Measurements from ENCODE around the gene ARHGDIB.

The ARHGDIB gene

DNA sequence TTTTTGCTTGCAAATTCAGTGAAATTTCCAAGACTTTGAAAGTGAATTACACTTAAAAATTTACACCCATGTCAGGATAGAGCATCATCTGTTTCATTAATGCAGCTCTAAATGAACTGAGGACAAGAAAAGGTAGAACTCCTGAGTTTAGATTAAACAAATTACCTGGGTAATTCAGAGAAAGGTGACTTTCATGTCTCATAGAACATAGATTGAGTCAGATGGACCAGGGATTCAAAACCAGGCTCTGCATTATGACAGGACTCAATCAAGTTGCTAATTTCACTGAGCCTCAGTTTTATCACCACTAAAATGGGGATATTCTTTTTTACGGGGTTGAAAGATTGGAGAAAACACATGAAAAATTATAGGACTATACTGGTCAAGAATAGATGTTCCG lies 4.5 kb downstream of the ARHGDIB start:
- DNase-seq: no peak

DNA sequence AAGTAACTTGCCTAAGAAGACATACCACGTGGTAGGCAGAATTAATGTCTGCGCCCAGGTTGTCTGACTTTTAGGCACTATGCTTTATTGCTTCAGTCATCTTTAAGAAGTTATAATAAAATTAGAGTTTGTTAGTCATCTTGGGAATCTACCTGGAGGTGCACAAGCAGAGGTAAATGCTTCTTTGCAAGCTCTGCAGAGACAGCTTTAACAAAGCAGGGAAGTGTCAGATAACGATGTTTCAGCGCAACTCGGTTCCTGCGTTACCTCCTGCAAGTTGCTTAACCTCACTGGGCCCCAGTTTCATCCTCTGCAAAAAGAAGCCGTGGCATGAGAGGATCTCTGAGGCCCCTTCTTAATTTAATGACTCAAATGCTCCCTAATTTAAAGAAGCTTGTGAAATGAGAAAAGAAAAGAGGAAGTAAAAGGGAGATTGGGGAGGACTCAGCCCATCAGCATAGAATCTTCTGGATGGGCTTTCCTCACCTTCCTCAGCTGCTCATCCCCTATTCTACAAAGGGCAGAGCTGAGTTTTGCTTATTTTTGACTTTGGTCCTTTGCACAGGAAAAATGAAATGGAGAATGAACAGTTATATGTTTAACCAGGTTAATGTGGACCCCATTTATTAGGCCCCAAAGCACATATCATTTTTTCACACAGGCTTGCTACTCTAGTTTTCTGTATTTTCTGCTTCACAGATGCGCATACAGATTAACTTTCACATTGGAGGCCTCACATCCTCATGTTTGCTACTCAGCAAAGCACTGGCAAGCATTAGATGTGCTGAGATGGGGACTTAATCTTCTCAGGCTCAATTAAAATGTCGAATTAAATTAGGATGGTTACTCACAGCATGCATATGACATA lies 5.1 kb downstream of the ARHGDIB start:
- DNase-seq: no peak

DNA sequence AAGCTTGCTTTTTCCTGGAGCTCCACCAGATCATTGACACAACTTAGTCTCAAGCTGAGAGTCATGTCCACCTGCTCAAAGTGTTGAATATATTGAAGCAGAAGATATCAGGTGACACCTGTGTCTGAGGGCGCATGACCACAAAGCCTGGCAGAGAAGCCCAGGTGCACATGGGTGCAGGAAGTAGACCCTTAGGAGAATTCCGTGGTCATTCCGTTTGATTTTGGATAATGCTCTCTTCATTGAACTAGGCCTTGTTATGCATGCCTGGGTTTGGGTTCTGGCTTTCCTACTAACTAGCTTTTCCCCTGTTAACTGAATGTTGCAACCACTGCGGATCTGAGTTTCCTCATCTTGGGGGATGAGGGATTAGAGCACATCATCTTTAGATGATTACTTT lies 7.1 kb downstream of the ARHGDIB start:
- no peak for DNase-seq

DNA sequence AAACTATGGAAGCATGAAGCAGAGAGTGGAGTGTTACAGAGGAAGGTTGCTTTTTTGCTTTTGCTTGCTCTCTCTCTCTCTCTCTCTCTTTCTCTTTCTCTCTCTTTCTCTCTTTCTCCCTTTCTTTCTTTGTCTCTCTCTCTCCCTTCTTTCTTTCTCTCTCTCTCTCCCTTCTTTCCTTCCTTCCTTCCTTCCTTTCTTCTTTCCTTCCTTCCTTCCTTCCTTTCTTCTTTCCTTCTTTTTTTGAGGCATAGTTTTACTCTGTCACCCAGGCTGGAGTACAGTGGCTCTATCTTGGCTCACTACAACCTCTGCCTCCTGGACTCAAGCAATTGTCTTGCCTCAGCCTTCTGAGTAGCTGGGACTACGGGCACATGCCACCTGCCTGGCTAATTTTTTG lies 7.6 kb downstream of the ARHGDIB start:
- DNase-seq: no peak

DNA sequence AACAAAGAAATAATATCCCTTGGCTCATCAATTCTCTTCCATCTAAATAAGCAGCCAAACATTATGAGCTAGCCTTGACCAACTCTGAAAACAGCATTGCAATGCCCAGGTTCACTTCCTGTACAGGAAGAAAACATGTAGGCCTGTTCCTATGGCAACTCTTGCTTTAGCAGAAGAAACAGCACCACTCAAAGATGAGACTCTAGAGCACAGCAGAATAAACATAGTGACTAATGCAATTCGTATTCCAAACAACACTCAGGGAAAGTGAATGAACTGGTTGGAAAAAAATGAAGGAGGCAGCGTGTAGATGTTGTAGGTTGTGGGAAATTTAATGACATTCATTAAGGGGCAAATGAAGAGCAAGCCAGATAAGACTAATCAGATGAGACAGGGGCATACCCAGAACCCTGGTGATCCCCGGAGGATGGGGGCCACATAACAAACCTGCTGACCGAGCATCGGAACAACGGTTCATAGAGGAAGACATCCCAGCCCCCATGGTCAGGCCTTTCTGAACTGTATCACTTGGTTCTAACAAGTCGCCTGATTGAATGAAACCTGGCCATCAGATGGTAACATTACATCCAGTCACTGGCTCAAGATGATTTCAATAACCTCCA lies 9.0 kb downstream of the ARHGDIB start:
- peak in 3 of 58 donors; percentile 14 to 58 (median 51) for DNase-seq

DNA sequence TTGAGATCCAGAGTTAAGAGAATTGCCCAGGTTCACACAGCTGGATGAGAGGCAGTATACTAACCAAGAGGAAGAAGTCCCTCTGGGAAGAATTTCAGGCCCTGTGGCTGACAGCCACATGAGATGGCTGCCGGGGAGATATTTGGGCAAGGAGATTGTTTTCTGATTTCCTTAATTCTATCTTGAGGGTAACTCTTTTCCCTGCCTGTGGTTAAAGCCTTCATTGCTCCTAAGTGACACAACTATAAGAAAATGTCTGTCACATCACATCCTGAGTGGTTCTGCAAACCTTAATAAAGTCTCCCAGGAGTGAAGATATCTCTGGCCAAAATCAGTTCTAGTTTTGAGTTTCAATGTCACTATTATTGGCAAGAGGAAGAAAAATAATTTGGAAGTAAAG lies 9.6 kb downstream of the ARHGDIB start:
- no peak for DNase-seq

DNA sequence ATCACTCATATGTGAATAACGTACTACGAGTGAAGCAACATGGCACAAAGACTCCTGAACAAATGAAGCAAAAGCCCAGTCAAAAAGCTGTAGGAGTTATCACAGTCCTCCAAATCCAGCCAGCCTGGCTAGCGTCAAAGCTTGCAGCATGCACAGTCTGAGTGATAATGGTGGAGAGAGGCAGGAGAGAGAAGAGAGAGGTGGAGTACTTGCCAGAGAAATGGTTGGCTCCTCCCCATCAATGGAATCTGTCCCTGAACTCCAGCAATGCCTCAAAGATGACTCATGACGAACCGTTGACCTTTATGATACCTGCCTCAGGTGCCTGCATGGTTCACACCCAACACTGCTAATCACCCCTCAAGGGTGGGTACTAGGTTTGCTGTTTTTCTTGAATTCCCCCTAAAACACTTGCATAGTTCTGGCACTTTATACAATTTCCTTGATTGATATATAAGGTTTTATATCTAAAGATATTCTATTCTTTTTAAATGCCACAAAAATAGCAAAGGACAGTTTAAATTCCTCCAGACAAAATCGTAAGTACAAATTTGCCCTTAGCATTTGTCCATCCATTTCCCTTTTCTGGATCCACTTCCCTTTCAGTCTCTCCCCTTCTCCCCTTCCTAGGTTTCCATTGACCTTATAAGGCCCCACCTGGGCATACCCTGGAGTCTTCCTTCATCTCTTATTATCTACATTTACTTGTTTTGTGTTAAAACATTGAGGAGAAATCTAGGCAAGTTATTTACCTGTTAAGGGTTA lies 10.2 kb downstream of the ARHGDIB start:
- no peak for DNase-seq

DNA sequence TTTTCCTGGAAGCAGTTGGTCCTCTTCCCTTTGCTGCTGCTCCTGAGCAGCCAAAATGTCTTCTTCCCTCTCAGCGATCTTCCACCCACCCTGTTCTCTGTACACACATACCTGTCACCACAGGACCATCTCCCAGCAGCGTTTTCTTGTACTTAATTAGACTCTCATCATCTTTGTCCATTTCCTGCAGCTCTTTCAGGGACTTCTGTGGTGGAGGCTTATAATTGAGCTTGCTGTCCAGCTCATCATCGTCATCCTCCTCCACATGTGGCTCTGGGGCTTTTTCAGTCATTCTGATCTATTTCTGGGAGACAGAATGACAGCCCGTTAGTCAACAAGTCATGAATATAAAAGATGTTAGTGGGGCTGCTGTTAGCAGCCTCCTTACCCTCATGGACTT lies 11.0 kb downstream of the ARHGDIB start:
- no peak for DNase-seq

DNA sequence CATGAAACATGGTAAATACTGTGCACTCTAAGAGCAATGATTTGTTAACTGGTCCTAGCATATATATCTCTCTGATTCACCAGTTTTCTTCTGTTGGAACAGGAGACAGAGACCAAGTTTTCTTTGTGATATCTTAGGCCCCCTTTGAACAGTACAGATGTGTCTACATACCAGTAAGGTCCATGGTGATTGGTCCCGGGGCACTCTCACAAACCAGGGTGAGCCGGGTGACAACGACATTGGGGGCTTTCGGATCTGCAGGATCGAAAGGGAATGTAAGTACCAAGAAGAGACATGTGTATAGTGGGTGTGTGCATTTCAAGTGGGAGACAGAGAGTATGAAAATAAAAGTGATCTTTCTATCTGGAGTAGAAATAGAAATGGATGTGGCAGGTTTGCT lies 11.8 kb downstream of the ARHGDIB start:
- no peak for DNase-seq

DNA sequence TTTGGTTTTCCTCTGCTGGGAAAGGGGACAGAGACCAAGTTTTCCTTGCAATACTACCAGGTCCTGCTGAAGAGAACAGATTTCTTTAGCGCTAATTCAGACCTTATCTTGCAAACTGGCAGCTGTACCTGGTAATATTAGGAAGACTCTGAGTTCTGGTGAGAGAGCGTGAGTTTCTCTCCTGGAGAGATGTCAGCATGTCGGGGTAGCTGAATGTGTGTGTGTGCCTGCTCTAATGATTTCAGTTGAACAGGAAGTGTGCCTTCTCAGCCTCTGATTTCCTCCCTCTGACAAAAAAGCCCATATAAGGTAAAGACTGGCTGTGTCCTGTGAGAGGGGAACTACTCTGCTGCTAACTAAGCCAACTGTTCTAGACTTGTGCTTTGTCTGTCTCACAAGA lies 12.7 kb downstream of the ARHGDIB start:
- peak in 1 of 58 donors; percentile 33 for DNase-seq

DNA sequence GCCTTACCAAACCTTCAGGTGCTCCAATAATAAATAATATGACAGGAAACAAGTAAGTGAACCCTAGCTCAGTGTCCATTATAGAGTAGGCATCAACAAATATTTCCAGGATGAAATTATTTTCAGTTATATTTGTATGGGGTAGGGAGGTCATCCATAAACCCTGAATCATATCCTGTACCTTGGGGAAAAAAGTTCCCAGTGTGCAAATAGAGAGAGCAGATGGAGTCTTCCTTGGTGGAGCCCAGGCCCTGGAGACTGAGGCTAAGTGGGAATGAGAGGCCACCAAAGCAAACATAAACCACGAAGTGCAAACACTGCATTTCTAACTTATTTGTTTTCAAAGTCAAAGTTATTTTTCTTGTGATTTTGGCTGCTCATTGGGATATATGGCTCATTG lies 14.5 kb downstream of the ARHGDIB start:
- no peak for DNase-seq

DNA sequence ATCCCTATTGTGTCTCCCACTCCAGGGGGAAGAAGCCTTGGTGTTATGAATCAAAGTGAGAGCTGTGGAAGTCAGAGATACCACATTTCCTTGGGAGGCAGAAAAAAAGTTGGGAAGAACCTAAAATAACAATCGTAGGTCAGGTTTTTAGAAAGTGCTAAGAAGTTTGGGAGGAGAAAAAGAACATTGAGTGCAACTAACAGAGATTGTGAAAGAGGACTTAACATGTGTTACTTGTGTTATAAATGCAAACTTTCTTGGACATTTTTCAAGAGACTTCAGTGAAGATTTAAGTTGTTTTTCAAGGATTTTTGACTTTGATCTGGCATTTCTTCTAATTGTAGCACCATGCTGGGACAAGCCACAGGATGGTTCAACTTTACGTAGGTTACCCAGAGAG lies 15.2 kb downstream of the ARHGDIB start:
- DNase-seq: no peak

DNA sequence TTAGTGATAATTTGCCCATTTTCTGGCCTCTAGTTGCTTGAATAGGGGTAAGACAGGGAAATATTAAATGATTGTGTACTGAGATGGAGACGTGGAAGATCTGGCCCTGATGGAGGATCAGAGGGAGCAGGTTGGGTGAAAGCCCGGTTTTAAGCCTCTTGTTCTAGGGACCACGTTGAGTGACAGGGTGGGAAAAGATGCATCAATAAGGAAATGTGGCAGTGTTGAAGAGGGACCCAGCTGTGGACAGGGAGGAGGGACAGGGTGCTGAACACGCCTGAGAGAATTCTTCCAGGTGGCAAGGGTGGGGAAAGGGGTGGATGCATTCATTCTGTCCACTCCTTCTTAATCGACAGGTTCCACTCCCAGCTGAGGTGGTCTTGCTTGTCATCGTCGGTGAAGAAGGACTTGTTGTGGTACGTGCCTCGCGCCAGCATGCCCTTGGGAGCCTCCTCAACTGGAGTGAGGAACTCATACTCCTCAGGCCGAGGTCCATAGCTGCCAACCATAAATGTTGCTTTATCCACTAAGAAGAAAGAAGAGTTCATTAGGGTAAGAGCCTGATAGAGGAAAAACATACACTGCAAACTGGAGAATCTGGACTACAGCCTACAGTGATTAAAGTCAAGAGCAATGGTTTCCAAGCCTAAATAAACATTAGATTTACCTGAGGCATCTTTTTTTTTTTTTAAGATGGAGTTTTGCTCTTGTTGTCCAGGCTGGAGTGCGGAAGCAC lies 19.0 kb downstream of the ARHGDIB start:
- no peak for DNase-seq

DNA sequence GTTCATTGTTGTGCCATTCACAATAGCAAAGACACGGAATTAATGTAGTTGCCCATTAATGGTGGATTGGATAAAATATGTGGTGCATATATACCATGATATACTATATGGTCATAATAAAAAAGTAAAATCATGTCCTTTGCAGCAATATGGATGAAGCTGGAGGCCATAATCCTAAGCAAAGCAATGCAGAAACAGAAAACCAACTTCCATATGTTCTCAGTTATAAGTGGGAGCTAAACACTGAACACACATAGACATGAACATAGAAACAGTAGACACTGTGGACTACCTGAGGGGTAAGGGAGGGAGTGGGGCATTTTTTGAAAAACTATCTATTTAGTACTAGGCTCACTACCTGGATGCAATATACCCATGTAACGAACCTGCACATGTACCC lies 20.0 kb downstream of the ARHGDIB start:
- DNase-seq: no peak

DNA sequence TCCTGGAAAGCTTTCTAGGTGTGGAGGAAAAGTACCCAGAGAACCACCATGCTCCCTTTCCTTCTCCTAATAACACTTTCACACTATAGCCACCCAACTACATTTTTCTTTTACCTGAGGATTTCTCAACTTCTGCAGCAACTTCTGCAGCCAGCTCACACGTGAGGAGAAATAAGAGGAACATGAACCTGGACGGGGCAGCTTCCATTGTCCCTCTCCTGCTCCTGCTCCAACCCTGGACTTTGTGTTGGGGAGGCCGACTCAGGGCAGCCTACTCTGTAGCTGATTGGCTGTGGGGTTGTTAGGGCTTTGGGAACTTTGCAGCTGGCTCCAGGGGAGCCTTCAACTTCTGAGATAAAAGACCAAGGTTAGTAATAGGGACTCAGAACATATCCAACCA lies 23.1 kb downstream of the ARHGDIB start, which contains the start of gene ERP27:
Gene ERP27 (minus strand): TSS at position 237 of the 400 bp plus-strand sequence. CDS start 29 bp downstream, at position 208.
- no peak for DNase-seq

DNA sequence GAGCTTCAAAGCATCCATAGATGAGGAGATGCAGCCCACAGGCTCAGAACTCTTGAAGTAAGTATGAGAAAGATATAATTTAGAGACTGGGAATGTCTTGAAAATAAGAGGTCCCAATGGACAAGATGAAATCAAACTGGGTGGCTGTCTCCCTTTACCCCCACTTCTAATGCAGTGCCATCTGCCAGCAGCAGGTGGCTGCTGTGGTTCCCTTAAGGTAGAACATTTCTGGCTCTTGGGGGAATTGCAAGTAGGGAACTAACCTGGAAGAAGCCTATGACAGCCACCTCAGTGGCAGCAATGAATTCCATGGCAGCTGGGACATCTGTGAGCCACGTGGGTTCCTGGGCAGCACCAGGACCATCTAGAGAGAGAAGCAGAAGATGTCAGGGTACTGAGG lies 23.7 kb downstream of the ARHGDIB start:
- no peak for DNase-seq

DNA sequence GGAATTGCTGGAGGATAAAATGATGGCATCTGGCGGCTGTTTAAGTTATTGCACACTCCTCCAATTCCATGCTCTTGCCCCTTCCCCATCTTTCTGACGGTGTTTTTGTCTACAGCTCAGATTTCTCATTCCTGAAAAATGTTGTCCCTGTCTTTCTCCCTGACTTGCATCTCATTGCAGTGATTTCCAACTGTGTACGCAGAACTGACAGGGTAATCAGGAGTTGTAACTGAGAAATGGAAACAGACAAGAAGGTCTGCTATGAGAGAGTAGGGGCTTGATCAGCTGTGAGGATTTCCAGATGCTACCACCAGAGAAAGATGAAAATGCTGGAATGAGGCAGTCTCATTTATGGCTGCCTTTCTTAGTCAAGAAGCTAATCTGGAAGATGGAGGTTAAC lies 24.4 kb downstream of the ARHGDIB start:
- DNase-seq: no peak

DNA sequence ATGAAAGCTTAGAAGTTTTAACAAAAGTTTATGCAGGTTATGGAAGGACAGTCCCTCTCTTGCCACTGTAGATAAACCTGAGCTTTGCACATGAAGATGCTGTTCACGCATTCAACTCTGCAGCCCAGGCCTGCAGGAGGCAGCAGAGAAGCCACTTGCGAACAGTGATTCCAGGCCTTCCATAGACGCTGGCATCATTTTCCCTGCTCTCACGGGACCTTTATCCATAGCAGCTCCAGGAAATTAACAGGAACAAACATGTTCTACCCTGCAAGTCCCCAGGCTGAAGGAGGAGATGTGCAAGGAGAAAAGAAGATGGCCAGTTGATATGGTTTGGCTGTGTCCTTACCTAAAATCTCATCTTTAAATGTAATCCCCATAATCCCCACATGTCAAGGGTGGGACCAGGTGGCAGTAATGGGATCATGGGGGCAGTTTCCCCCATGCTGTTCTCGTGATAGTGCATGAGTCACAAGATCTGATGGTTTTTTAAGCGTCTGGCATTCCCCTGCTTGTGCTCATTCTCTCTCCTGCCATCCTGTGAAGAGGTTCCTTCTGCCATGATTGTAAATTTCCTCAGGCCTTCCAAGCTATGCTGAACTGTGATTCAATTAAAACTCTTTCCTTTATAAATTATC lies 25.1 kb downstream of the ARHGDIB start:
- DNase-seq: no peak

DNA sequence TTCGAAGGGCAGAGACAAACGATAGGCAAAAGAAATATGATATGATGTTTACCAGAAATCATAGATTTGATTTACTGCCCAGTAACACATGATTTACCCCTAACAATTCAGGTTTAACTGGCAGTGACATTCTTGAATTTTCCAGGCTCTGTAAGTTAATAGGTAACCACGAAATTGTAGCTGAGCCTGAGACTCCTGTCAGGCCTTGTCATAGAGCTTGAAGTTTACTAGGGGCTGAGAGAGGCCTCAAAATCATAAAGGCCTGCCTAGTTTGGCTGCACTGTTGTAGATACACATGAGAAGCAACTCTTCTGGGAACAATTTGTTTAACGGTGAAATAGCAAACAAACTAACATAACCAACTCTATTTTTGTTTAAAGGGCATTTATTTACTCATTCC lies 26.4 kb downstream of the ARHGDIB start:
- DNase-seq: no peak

DNA sequence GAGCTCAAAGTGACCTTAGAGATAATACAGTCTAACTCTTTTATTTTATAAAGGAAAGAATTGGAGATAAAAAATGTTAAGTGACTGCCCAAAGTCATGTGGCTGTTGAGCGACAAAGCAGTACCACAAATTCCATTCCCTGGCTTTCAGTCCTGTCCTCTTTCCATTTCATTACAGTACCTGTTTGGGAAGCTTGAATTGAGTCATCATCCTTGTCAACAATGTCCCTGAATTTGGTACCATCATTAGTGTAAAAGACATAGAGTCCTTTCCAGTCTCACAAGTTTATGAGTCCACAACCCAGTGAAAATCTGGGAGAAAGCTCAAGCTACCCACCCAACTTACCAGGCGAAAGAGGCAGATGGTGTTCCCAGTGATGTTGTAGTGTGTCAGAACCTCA lies 26.9 kb downstream of the ARHGDIB start:
- DNase-seq: no peak
